Esophagus squamous epithelium (tissue), 4 donors: Measurements from ENCODE around the gene PLEKHH1.

Source experiments
- POLR2A ChIP-seq, 4 donors: fragments of 450-650 bp; IDR thresholded peaks; one replicate each; pipeline ENCODE4 v1.6.1; 2017; ENCODE audit warnings: antibody characterized with exemption in 4 of 4, mild to moderate bottlenecking in 4 of 4, moderate library complexity in 3 of 4
- TF ChIP-seq, protein P1 (sequence below), 6 experiments: fragments of 450-650 bp in 4 of 6; fragments of 200-600 bp in 2 of 6; sonication (generic) in 2 of 6; IDR thresholded peaks; one replicate each; pipeline ENCODE4 v1.5.1; 2016 to 2019; ENCODE audit warnings: antibody characterized with exemption in 6 of 6, mild to moderate bottlenecking in 4 of 6, moderate library complexity in 4 of 6

DNA sequence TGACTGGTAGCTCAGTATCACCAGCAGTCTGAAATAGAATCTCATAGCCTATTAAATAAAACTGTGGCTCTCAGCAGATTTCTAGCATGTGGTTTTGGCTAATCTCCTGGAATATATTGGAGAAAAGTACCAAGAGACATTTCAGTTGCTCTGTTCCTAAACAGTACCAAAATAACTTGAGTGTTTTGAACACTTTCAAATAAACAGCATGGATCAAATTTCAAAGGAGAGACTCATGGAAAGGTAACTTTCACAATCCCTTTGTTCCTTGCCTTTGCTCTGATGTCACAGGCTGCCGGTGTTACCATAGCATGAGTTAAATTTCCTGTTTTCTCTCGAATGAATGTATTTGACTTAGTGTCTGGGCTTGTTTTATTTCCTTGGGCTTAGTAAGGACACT is 90.0 kb downstream of the PLEKHH1 start:
- TF ChIP-seq, protein P1, sequence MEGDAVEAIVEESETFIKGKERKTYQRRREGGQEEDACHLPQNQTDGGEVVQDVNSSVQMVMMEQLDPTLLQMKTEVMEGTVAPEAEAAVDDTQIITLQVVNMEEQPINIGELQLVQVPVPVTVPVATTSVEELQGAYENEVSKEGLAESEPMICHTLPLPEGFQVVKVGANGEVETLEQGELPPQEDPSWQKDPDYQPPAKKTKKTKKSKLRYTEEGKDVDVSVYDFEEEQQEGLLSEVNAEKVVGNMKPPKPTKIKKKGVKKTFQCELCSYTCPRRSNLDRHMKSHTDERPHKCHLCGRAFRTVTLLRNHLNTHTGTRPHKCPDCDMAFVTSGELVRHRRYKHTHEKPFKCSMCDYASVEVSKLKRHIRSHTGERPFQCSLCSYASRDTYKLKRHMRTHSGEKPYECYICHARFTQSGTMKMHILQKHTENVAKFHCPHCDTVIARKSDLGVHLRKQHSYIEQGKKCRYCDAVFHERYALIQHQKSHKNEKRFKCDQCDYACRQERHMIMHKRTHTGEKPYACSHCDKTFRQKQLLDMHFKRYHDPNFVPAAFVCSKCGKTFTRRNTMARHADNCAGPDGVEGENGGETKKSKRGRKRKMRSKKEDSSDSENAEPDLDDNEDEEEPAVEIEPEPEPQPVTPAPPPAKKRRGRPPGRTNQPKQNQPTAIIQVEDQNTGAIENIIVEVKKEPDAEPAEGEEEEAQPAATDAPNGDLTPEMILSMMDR (IDR thresholded peaks at IDR 0.05): no peak
- no peak for TF ChIP-seq POLR2A (IDR thresholded peaks at IDR 0.05)
